ENCODE results near the gene DMBT1.

- TF ChIP-seq EZH2 (IDR thresholded peaks at IDR 0.05; ENCODE audit: low read length) (no peak), CTCF (optimal IDR thresholded peaks at IDR 0.05 in 1 of 3, IDR thresholded peaks at IDR 0.05 in 1 of 3, conservative IDR thresholded peaks at IDR 0.05 in 1 of 3; ENCODE audit: extremely low read depth in 1 of 3, insufficient read depth in 2 of 3, low read length in 3 of 3) (no peak)
These were observed 6.1 kb downstream of the DMBT1 start for GRCh38 chr10:122566632-122567031.

Measured in keratinocyte (primary cell).